H1 (cell line): ENCODE data around the gene NEURL1B. TPM values are rescaled to one million over a fixed set of nuclear protein-coding genes. Genes with fewer than 3 reads are reported as not detected.
A peak's percentile ranks its signal among the peaks of the same experiment; 100 is the strongest.

ENCODE experiments used
- CTCF ChIA-PET: fragments of 300-600 bp; sonication (Branson Sonifier 250); formaldehyde crosslinking; loops from one replicate; lab custom pipeline; 2021; ENCODE audit not compliant: partially characterized antibody; lab: Charles Lee
- POLR2A ChIA-PET: fragments of 300-600 bp; sonication (Branson Sonifier 250); formaldehyde crosslinking; loops from one replicate; lab custom pipeline; 2021; ENCODE audit warnings: inconsistent platforms; ENCODE audit not compliant: partially characterized antibody; lab: Charles Lee
- DNase-seq, 2 experiments: peaks; one replicate each; pipeline versions ENCODE4 v3.0.0 to v3.0.0-alpha.2; 2010 to 2022; ENCODE audit warnings: low spot score in 2 of 2, low read depth in 1 of 2, mixed read lengths in 1 of 2
- FAIRE-seq: peaks from 2 replicates; lab custom pipeline; 2011; peaks lifted over from hg19 to GRCh38; lab: Jason Lieb, UNC
- H2AFZ ChIP-seq: 2 replicates; pipeline ENCODE4 v1.8.1; 2012; ENCODE audit warnings: low read length, inconsistent platforms
- H2AK5ac ChIP-seq: 2 replicates; pipeline ENCODE4 v1.6.1; 2013; ENCODE audit warnings: low read depth, low read length
- H2BK120ac ChIP-seq: replicated peaks from 2 replicates; pipeline ENCODE3; 2013; ENCODE audit warnings: low read depth, low read length, inconsistent platforms
- H2BK12ac ChIP-seq: 2 replicates; pipeline ENCODE4 v1.6.1; 2013; ENCODE audit warnings: low read depth, low read length
- H2BK15ac ChIP-seq: 2 replicates; pipeline ENCODE4 v1.6.1; 2013; ENCODE audit warnings: low read length
- H2BK20ac ChIP-seq: 2 replicates; pipeline ENCODE4 v1.6.1; 2013; ENCODE audit warnings: low read length
- H2BK5ac ChIP-seq: 2 replicates; pipeline ENCODE4 v1.6.1; 2013; ENCODE audit warnings: low read depth, low read length
- H3K14ac ChIP-seq: 2 replicates; pipeline ENCODE4 v1.6.1; 2013; ENCODE audit warnings: inconsistent platforms; ENCODE audit not compliant: insufficient read length
- H3K18ac ChIP-seq: 2 replicates; pipeline ENCODE4 v1.6.1; 2013; ENCODE audit warnings: low read length; ENCODE audit errors: extremely low read depth
- H3K23ac ChIP-seq: 2 replicates; pipeline ENCODE4 v1.6.1; 2013; ENCODE audit warnings: inconsistent platforms; ENCODE audit not compliant: insufficient read length
- H3K23me2 ChIP-seq: 2 replicates; pipeline ENCODE4 v1.6.1; 2013; ENCODE audit warnings: low read depth, low read length
- H3K27ac ChIP-seq: 2 replicates; pipeline ENCODE4 v1.6.1; 2011; ENCODE audit warnings: low read depth, low read length, inconsistent platforms
- H3K27me3 ChIP-seq, 4 experiments: replicated peaks in 1 of 4; 1 replicate in 1 of 4; 2 replicates in 3 of 4; pipeline versions ENCODE4 v1.6.1 to v1.8.1; 2011 to 2013; ENCODE audit warnings: low read length in 3 of 4, mild to moderate bottlenecking in 3 of 4, inconsistent platforms in 2 of 4, mixed read lengths in 2 of 4, moderate library complexity in 1 of 4; ENCODE audit not compliant: control insufficient read depth in 3 of 4, insufficient read depth in 3 of 4; ENCODE audit errors: extremely low read depth in 1 of 4
- H3K36me3 ChIP-seq, 4 experiments: 2 replicates each; pipeline versions ENCODE4 v1.6.1 to v1.8.1; 2011 to 2013; ENCODE audit warnings: mild to moderate bottlenecking in 4 of 4, low read length in 3 of 4, moderate library complexity in 2 of 4, control low read depth in 1 of 4, inconsistent platforms in 1 of 4; ENCODE audit not compliant: insufficient read depth in 4 of 4, control insufficient read depth in 2 of 4
- H3K4ac ChIP-seq: replicated peaks from 2 replicates; pipeline ENCODE3; 2013; ENCODE audit warnings: low read length, low read depth, mixed read lengths, inconsistent platforms; ENCODE audit not compliant: insufficient read length
- H3K4me1 ChIP-seq, 4 experiments: replicated peaks in 1 of 4; 1 replicate in 1 of 4; 2 replicates in 3 of 4; pipeline versions ENCODE4 v1.6.1 to v1.8.1; 2011 to 2013; ENCODE audit warnings: low read length in 3 of 4, inconsistent platforms in 2 of 4, mixed read lengths in 1 of 4; ENCODE audit not compliant: insufficient read depth in 4 of 4, control insufficient read depth in 3 of 4
- H3K4me2 ChIP-seq, 2 experiments: 2 replicates each; pipeline versions ENCODE4 v1.6.1 to v1.8.1; 2011 to 2013; ENCODE audit warnings: low read depth in 2 of 2, low read length in 2 of 2, control low read depth in 1 of 2, inconsistent platforms in 1 of 2, mild to moderate bottlenecking in 1 of 2; ENCODE audit not compliant: insufficient read depth in 1 of 2
- H3K4me3 ChIP-seq, 4 experiments: fragments of 200-600, 300-600 bp in 1 of 4; sonication (generic), shearing (Covaris generic), sonication (Bioruptor Twin) in 1 of 4; 2 replicates each; pipeline versions ENCODE4 v1.5.1 to v1.8.1; 2011 to 2016; ENCODE audit warnings: low read length in 4 of 4, low read depth in 3 of 4, control low read depth in 2 of 4, inconsistent platforms in 2 of 4, mild to moderate bottlenecking in 2 of 4, mixed read lengths in 1 of 4, moderate library complexity in 1 of 4; ENCODE audit not compliant: insufficient read depth in 2 of 4; ENCODE audit errors: extremely low read depth in 1 of 4
- H3K56ac ChIP-seq: replicated peaks from 2 replicates; pipeline ENCODE3; 2013; ENCODE audit warnings: low read depth, mild to moderate bottlenecking, mixed read lengths, low read length, inconsistent platforms; ENCODE audit not compliant: insufficient read length
- H3K79me1 ChIP-seq: 2 replicates; pipeline ENCODE4 v1.6.1; 2013; ENCODE audit warnings: low read depth, low read length, control low read depth
- H3K79me2 ChIP-seq, 2 experiments: 2 replicates each; pipeline versions ENCODE4 v1.6.1 to v1.8.1; 2012 to 2013; ENCODE audit warnings: low read length in 2 of 2, mild to moderate bottlenecking in 2 of 2, inconsistent platforms in 1 of 2; ENCODE audit not compliant: insufficient read depth in 2 of 2, control insufficient read depth in 1 of 2
- H3K9ac ChIP-seq, 4 experiments: replicated peaks in 1 of 4; 1 replicate in 1 of 4; 2 replicates in 3 of 4; pipeline versions ENCODE4 v1.6.1 to v1.8.1; 2011 to 2013; ENCODE audit warnings: low read depth in 3 of 4, low read length in 3 of 4, control low read depth in 2 of 4, mild to moderate bottlenecking in 2 of 4, moderate library complexity in 2 of 4, inconsistent platforms in 1 of 4; ENCODE audit errors: extremely low read depth in 1 of 4
- H3K9me3 ChIP-seq, 2 experiments: 2 replicates each; pipeline versions ENCODE4 v1.6.1 to v1.8.1; 2012 to 2013; ENCODE audit warnings: mild to moderate bottlenecking in 2 of 2, moderate library complexity in 2 of 2, control low read depth in 1 of 2, inconsistent platforms in 1 of 2, low read depth in 1 of 2, low read length in 1 of 2, mixed read lengths in 1 of 2; ENCODE audit not compliant: insufficient read depth in 2 of 2
- H4K20me1 ChIP-seq, 2 experiments: replicated peaks in 1 of 2; 2 replicates each; pipeline versions ENCODE3 to v1.8.1; 2011 to 2013; ENCODE audit warnings: inconsistent platforms in 2 of 2, low read length in 2 of 2, mild to moderate bottlenecking in 1 of 2; ENCODE audit not compliant: insufficient read depth in 2 of 2, control insufficient read depth in 1 of 2
- H4K5ac ChIP-seq: 2 replicates; pipeline ENCODE4 v1.6.1; 2013; ENCODE audit warnings: low read length, low read depth, mixed read lengths, inconsistent platforms; ENCODE audit not compliant: insufficient read length
- H4K8ac ChIP-seq: 2 replicates; pipeline ENCODE4 v1.8.0; 2013; ENCODE audit warnings: mild to moderate bottlenecking, moderate library complexity, low read length, inconsistent platforms; ENCODE audit not compliant: insufficient read depth; ENCODE audit errors: extremely low read depth
- H4K91ac ChIP-seq: replicated peaks from 2 replicates; pipeline ENCODE3; 2013; ENCODE audit warnings: low read length, mixed read lengths, inconsistent platforms; ENCODE audit not compliant: insufficient read length
- ASH2L ChIP-seq: fragments of 200-600, 300-600 bp; sonication (generic); IDR thresholded peaks from one replicate; pipeline ENCODE4 v1.7.1; 2017; ENCODE audit warnings: low read length
- ATF3 ChIP-seq: IDR thresholded peaks from 2 replicates; pipeline ENCODE4 v1.6.1; 2011; ENCODE audit warnings: low read depth, mild to moderate bottlenecking, low read length; ENCODE audit not compliant: insufficient read depth
- TBP ChIP-seq: IDR thresholded peaks from 2 replicates; pipeline ENCODE4 v1.6.1; 2011; ENCODE audit warnings: low read depth, low read length, improper control_type of control experiment
- WGBS, 2 experiments: shearing (Covaris generic) in 1 of 2; methylation state at CpG; one replicate each; pipeline versions ENCODE4 v1.1.6 to v1.1.7; 2013 to 2015; ENCODE audit warnings: low lambda C conversion rate in 2 of 2, mixed read lengths in 2 of 2, inconsistent platforms in 1 of 2, low coverage in 1 of 2, missing lambda C conversion rate in 1 of 2; ENCODE audit not compliant: insufficient replicate concordance in 2 of 2, insufficient coverage in 1 of 2, insufficient read length in 1 of 2; ENCODE audit errors: extremely low coverage in 1 of 2, missing lambda C conversion rate in 1 of 2; 5-methylcytosine and 5-hydroxymethylcytosine counted together
- polyA plus RNA-seq, 7 experiments: library from polyadenylated mRNA; depleted of rRNA in 3 of 7; stranded (reverse) in 5 of 7; unstranded in 2 of 7; fragments of >200 nt in 5 of 7; fragments of 200-250 nt in 2 of 7; gene quantifications; 1 replicate in 5 of 7; 2 replicates in 1 of 7; 4 replicates in 1 of 7; pipeline versions ENCODE4 v1.2.1 to v1.2.3, GENCODE V29; 2011 to 2013; ENCODE audit warnings: missing spikeins in 2 of 7, mixed read lengths in 2 of 7
- total RNA-seq: library from RNA; stranded (reverse); fragmentation: NEBNext Ultra II Directional; extraction: Animal tissue kit (Norgen Biotek cat#: 25700); gene quantifications from 2 replicates; pipeline ENCODE4 v1.2.1, GENCODE V29; 2021

NEURL1B gene
- total and polyA plus RNA-seq, 2 of the 8 experiments (the other 6 are each of a cell fraction or from before 2014, with no cell fraction given) = 3.3 to 6.1 TPM

- H3K9ac ChIP-seq = no peak overlapping the region
- H3K18ac ChIP-seq = no peak overlapping the region
- H2AK5ac ChIP-seq = peak overlapping the region; percentile 40; the same call in 1 of the 2 replicates
- peaks cover 4 to 24% (median 7%) of the 10 kb centered on the region in 4 experiments; a peak in 6 of 7 replicates for H3K4me1 ChIP-seq
- H4K5ac ChIP-seq = no peak overlapping the region
- peak overlapping the region; percentile 27; the same call in 1 of the 2 replicates for H2BK12ac ChIP-seq
- ChIA-PET CTCF (interaction anchor here (0.9 to 12.3 kb wide), 7 partner anchors 10 to 177 kb away, joined by 3 to 164 read pairs (median 7); no protein-coding TSS in a partner anchor), POLR2A (interaction anchor here (0.7 to 0.9 kb wide), 2 partner anchors 12 to 24 kb away, joined by 3 read pairs; no protein-coding TSS in a partner anchor)
- H2BK5ac ChIP-seq = no peak overlapping the region
- no peak overlapping the region for H4K8ac ChIP-seq
- no peak overlapping the region for H3K4me2 ChIP-seq
- no peak overlapping the region for H3K56ac ChIP-seq
- FAIRE-seq = no peak
- WGBS, 2 experiments = 76% methylated on average over 7 of the region's 7 CpGs; no CpG with 5 or more reads in 1 of the 2 experiments
- no peak overlapping the region for H2BK20ac ChIP-seq
- no peak for TF ChIP-seq TBP
- no peak for TF ChIP-seq ASH2L
- TF ChIP-seq ATF3 = no peak
- DNase-seq = no peak
- H3K4ac ChIP-seq = no peak overlapping the region
- H2BK15ac ChIP-seq = no peak overlapping the region
- H4K20me1 ChIP-seq = peaks cover 0 to 8% of the 10 kb centered on the region in 2 experiments
- H3K79me1 ChIP-seq = no peaks in the 10 kb centered on the region
- H3K4me3 ChIP-seq = no peak overlapping the region
- no peak overlapping the region for H3K27ac ChIP-seq
- no peak overlapping the region for H2BK120ac ChIP-seq
- no peaks in the 10 kb centered on the region for H3K36me3 ChIP-seq
- H3K23ac ChIP-seq = no peak overlapping the region
- no peak overlapping the region for H4K91ac ChIP-seq
- peaks cover 0 to 2% (median 2%) of the 10 kb centered on the region in 4 experiments; a peak in 1 of 7 replicates for H3K27me3 ChIP-seq
- no peaks in the 10 kb centered on the region for H3K23me2 ChIP-seq
- H3K14ac ChIP-seq = no peak overlapping the region
- H3K79me2 ChIP-seq = no peaks in the 10 kb centered on the region
- no peaks in the 10 kb centered on the region for H3K9me3 ChIP-seq
- H2AFZ ChIP-seq = no peak overlapping the region
Observed at GRCh38 chr5:172648013-172648381, 6.9 kb downstream of the NEURL1B start.
